Common myeloid progenitor, CD34-positive (primary cell): Measurements from ENCODE around the gene MEIS2.

Experiments used
- CTCF ChIA-PET: fragments of 350-600 bp; sonication (Branson Sonifier 250); formaldehyde crosslinking; loops from one replicate; lab custom pipeline; 2021; ENCODE audit warnings: antibody characterized with exemption; lab: Charles Lee
- POLR2A ChIA-PET: fragments of 350-600 bp; sonication (Branson Sonifier 250); formaldehyde crosslinking; loops from one replicate; lab custom pipeline; 2021; ENCODE audit warnings: antibody characterized with exemption; lab: Charles Lee
- DNase-seq, 3 donors: peaks; one replicate each; pipeline versions ENCODE4 v3.0.0 to v3.0.0-alpha.2; 2013
- H3K27ac ChIP-seq, 2 experiments: 1 replicate in 1 of 2; 2 replicates in 1 of 2; pipeline ENCODE4 v1.7.0; 2013; ENCODE audit warnings: inconsistent platforms in 2 of 2, low read length in 2 of 2, mild to moderate bottlenecking in 2 of 2, low read depth in 1 of 2, moderate library complexity in 1 of 2; ENCODE audit not compliant: severe bottlenecking in 2 of 2, insufficient read depth in 1 of 2, poor library complexity in 1 of 2
- H3K27me3 ChIP-seq, 5 experiments: replicated peaks in 2 of 5; 1 replicate in 3 of 5; 2 replicates in 2 of 5; pipeline versions ENCODE4 v1.6.1 to v1.7.0; 2013; ENCODE audit warnings: low read length in 4 of 5, mild to moderate bottlenecking in 2 of 5, moderate library complexity in 2 of 5, inconsistent platforms in 1 of 5; ENCODE audit not compliant: insufficient read depth in 5 of 5, control insufficient read depth in 4 of 5
- H3K36me3 ChIP-seq, 4 experiments: 1 replicate in 2 of 4; 2 replicates in 2 of 4; pipeline versions ENCODE4 v1.6.1 to v1.7.0; 2013; ENCODE audit warnings: low read length in 3 of 4, control low read depth in 1 of 4, mild to moderate bottlenecking in 1 of 4; ENCODE audit not compliant: control insufficient read depth in 4 of 4, insufficient read depth in 4 of 4
- H3K4me1 ChIP-seq, 4 experiments: 1 replicate in 3 of 4; 2 replicates in 1 of 4; pipeline versions ENCODE4 v1.6.1 to v1.7.1; 2013; ENCODE audit warnings: low read length in 3 of 4, mild to moderate bottlenecking in 3 of 4, control low read depth in 1 of 4, inconsistent platforms in 1 of 4, moderate library complexity in 1 of 4; ENCODE audit not compliant: control insufficient read depth in 4 of 4, insufficient read depth in 4 of 4; ENCODE audit errors: control extremely low read depth in 1 of 4
- H3K4me3 ChIP-seq, 7 experiments: 1 replicate in 4 of 7; 2 replicates in 3 of 7; pipeline versions ENCODE4 v1.5.1 to v1.7.0; 2013; ENCODE audit warnings: mild to moderate bottlenecking in 7 of 7, low read length in 6 of 7, moderate library complexity in 6 of 7, inconsistent platforms in 2 of 7, low read depth in 2 of 7, control low read depth in 1 of 7; ENCODE audit not compliant: insufficient read depth in 4 of 7, control insufficient read depth in 1 of 7; ENCODE audit errors: extremely low read depth in 1 of 7
- H3K9me3 ChIP-seq, 5 experiments: 1 replicate in 4 of 5; 2 replicates in 1 of 5; pipeline versions ENCODE4 v1.6.1 to v1.7.1; 2013; ENCODE audit warnings: low read length in 4 of 5, mild to moderate bottlenecking in 2 of 5, inconsistent platforms in 1 of 5, low read depth in 1 of 5, moderate library complexity in 1 of 5; ENCODE audit not compliant: control insufficient read depth in 4 of 5, insufficient read depth in 2 of 5; ENCODE audit errors: control extremely low read depth in 1 of 5
- WGBS: methylation state at CpG from one replicate; pipeline ENCODE4 v1.1.5; 2013; ENCODE audit not compliant: insufficient coverage; 5-methylcytosine and 5-hydroxymethylcytosine counted together

Gene MEIS2

DNA sequence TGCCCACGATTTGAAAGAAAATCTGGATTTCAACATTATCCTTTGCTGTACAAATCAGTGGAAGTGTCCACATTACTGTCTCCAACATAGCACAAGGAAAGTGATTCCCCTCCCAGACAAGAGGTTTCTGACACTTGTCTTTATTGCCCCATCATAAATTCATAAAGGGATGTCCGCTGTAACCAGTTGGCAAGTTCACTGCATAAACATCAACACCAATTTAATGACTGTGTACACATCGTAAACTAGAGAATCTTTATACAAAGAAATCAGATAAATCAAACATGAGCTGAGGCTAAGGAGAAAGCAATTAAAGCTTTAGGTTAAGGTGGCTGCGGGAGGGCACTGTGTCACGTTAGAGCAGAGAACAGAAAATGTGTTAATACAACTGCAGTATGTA, 129.8 kb downstream of the MEIS2 start:
- H3K27ac ChIP-seq, result no peak overlapping the region
- DNase-seq, result no peak
- no peaks in the 10 kb centered on the region for H3K4me1 ChIP-seq
- H3K36me3 ChIP-seq, result no peaks in the 10 kb centered on the region
- CTCF ChIA-PET, result no interaction called here
- POLR2A ChIA-PET, result no interaction called here
- 100% methylated on average over 1 of the region's 5 CpGs for WGBS
- peaks cover 0 to 3% (median 0%) of the 10 kb centered on the region in 5 experiments for H3K27me3 ChIP-seq
- peaks cover 0 to 2% (median 0%) of the 10 kb centered on the region in 5 experiments for H3K9me3 ChIP-seq
- no peak overlapping the region for H3K4me3 ChIP-seq

GRCh38 chr15:36967929-36968328, 132.4 kb downstream of the MEIS2 start:
- no peaks in the 10 kb centered on the region for H3K36me3 ChIP-seq
- H3K4me3 ChIP-seq, result no peak overlapping the region
- H3K27ac ChIP-seq, result no peak overlapping the region
- H3K4me1 ChIP-seq, result no peaks in the 10 kb centered on the region
- H3K27me3 ChIP-seq, result no peaks in the 10 kb centered on the region
- no peak for DNase-seq
- ChIA-PET CTCF (no interaction called here), POLR2A (no interaction called here)
- H3K9me3 ChIP-seq, result peaks cover 0 to 2% (median 0%) of the 10 kb centered on the region in 5 experiments
- 100% methylated on average over 3 of the region's 4 CpGs for WGBS

DNA sequence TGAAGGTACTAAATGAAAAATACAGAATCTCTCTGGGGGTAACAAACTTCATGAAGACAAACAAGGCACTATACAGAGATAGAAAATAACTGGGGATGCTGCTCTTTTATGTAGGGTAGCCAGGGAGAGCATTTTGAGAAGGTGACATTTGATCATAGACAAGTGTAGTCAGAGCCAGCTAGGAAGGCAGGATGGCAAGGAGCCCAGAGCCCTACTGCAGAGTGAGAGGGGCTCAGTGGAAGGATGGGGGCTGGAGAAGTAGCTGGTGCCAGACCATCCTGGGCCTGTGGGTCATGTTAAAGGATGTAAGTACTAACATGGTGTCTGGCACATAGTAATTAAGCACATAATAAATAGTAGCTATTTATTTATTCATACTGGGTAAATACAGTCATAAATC, 133.6 kb downstream of the MEIS2 start:
- POLR2A ChIA-PET, result no interaction called here
- H3K27me3 ChIP-seq, result no peaks in the 10 kb centered on the region
- DNase-seq, result no peak
- CTCF ChIA-PET, result no interaction called here
- peaks cover 0 to 2% (median 0%) of the 10 kb centered on the region in 5 experiments for H3K9me3 ChIP-seq
- no peaks in the 10 kb centered on the region for H3K36me3 ChIP-seq
- H3K4me3 ChIP-seq, result no peak overlapping the region
- no peaks in the 10 kb centered on the region for H3K4me1 ChIP-seq
- no peak overlapping the region for H3K27ac ChIP-seq

DNA sequence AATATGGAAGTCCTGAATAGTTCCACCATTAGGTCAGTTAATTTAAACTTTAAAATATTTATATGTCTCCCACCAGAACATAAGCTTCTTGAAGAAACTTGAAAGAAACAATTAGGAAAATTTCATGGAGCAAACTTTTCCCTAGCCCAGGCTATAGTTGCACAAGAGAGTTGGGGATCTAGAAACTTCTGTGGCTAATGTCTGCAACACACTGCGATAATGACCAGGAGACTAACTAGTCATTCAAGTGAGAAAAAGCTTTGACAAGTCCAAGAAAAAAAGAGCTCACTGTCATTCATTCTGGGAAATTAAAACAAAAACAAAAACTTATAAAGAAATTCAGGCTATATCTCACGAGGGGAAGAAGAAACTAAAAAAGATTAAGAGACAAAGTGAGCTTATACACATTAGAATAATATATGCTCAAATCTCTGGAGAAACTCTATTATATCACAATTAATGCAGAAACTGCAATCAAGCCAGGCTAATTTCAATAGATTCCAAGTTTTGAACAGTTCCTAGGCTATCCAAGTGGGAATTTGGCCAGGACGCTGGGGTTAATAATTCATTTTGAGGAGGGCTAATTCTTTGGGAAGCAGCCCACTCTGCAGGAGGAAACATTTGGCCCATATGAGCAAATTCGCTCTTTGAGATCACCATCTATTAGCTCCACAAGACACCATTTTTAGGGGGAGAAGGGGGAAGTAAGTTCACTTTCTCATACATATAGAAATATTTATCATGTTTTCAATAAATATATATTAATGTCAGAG, 134.6 kb downstream of the MEIS2 start:
- DNase-seq, result no peak
- no peaks in the 10 kb centered on the region for H3K27me3 ChIP-seq
- WGBS, result no CpG with 5 or more reads among the region's 4 CpGs
- peaks cover 0 to 2% (median 0%) of the 10 kb centered on the region in 5 experiments for H3K9me3 ChIP-seq
- POLR2A ChIA-PET, result no interaction called here
- no peak overlapping the region for H3K4me3 ChIP-seq
- CTCF ChIA-PET, result no interaction called here
- no peaks in the 10 kb centered on the region for H3K36me3 ChIP-seq
- peaks cover 0 to 1% (median 0%) of the 10 kb centered on the region in 4 experiments for H3K4me1 ChIP-seq
- no peak overlapping the region for H3K27ac ChIP-seq

DNA sequence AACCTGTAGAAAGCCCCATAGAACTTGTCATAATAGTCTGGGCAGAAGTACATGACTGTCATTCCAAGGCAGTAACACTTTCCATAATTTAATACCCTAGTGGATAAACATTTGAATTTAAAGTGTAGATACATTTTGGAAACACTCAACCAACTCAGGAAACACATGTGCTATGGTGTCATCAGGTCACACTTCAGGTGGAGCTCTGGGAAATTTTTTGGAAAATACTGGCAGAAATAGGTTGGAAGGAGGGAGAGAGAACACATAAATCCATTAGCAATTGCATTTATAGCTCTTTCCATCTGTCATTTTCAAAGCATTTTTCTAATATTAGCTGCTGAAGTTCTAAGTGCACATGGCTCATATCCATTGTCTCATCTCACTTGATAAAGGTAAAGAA, 135.7 kb downstream of the MEIS2 start:
- CTCF ChIA-PET, result no interaction called here
- H3K27ac ChIP-seq, result no peak overlapping the region
- no peaks in the 10 kb centered on the region for H3K36me3 ChIP-seq
- H3K27me3 ChIP-seq, result no peaks in the 10 kb centered on the region
- POLR2A ChIA-PET, result no interaction called here
- no peak overlapping the region for H3K4me3 ChIP-seq
- H3K4me1 ChIP-seq, result peaks cover 0 to 7% (median 0%) of the 10 kb centered on the region in 4 experiments
- DNase-seq, result no peak
- peaks cover 0 to 2% (median 0%) of the 10 kb centered on the region in 5 experiments for H3K9me3 ChIP-seq

DNA sequence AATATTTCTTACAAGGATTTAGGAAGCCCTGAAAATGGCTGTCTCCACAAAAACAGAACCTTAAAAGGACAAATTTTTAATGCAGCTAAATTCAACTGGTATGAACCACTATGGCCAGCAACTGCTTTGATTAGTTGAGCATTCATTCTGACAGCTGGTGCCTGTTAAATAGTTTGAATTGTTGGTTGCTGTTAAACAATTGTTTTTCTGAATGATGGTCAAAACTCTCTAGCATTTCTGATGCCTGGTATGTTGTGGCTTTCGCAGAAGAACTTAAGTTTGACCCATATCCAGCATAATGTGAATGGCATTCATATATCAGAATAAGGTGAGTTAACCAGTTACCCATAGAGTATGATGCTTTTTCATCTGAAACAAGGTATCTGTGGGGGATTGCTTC, 138.4 kb downstream of the MEIS2 start:
- no CpG with 5 or more reads among the region's 1 CpG for WGBS

GRCh38 chr15:36960947-36961227, 139.5 kb downstream of the MEIS2 start:
- Histone ChIP-seq H3K36me3 (no peaks in the 10 kb centered on the region), H3K4me1 (peaks cover 0 to 7% (median 2%) of the 10 kb centered on the region in 4 experiments), H3K27me3 (no peaks in the 10 kb centered on the region), H3K9me3 (peaks cover 0 to 1% (median 0%) of the 10 kb centered on the region in 5 experiments), H3K27ac (peak overlapping the region in 1 of 2 experiments; percentile 60), H3K4me3 (peak overlapping the region in 1 of 7 experiments; percentile 31)
- CTCF ChIA-PET, result no interaction called here
- POLR2A ChIA-PET, result interaction anchor here (0.6 kb wide), 1 partner anchor 259 kb away, joined by 3 read pairs; no protein-coding TSS in a partner anchor
- peak in 2 of 3 donors; percentile 1 to 12 for DNase-seq
- WGBS, result no CpG with 5 or more reads among the region's 1 CpG

More for the DNA sequence above, 138.4 kb downstream of the MEIS2 start:
- ChIA-PET CTCF (no interaction called here), POLR2A (no interaction called here)
- no peak for DNase-seq
- Histone ChIP-seq H3K4me3 (no peak overlapping the region), H3K9me3 (peaks cover 0 to 1% (median 0%) of the 10 kb centered on the region in 5 experiments), H3K36me3 (no peaks in the 10 kb centered on the region), H3K27ac (no peak overlapping the region), H3K4me1 (peaks cover 0 to 7% (median 2%) of the 10 kb centered on the region in 4 experiments), H3K27me3 (no peaks in the 10 kb centered on the region)
